HG03196 (cell line): ENCODE results near the gene NXNL1.

Source experiments
- ATAC-seq: cut with Tn5 transposase; IDR thresholded peaks from one replicate; pipeline ENCODE4 v1.9.1; 2021; ENCODE audit not compliant: unreplicated experiment

The NXNL1 gene

GRCh38 chr19:17420475-17420924 is 40.2 kb downstream of the NXNL1 start:
- peak; percentile 38 for ATAC-seq

GRCh38 chr19:17419621-17420474 is 40.9 kb downstream of the NXNL1 start, which contains the start of gene MVB12A:
TSS of gene MVB12A (plus strand) at chr19:17420047. CDS start at chr19:17420136, 89 bp downstream.
- ATAC-seq: peak; percentile 83

- no peak for ATAC-seq
Measured at GRCh38 chr19:17419154-17419620, 41.5 kb downstream of the NXNL1 start.

- ATAC-seq: no peak
Measured at GRCh38 chr19:17418710-17419109, 42.0 kb downstream of the NXNL1 start.

GRCh38 chr19:17415121-17415520 is 45.6 kb downstream of the NXNL1 start:
- no peak for ATAC-seq

- no peak for ATAC-seq
Measured at GRCh38 chr19:17414097-17414496, 46.6 kb downstream of the NXNL1 start.

GRCh38 chr19:17411801-17412200 is 48.9 kb downstream of the NXNL1 start:
- ATAC-seq: no peak

GRCh38 chr19:17409990-17410389 is 50.7 kb downstream of the NXNL1 start:
- ATAC-seq: no peak

GRCh38 chr19:17406887-17407196 is 53.9 kb downstream of the NXNL1 start:
- ATAC-seq: no peak

- ATAC-seq: peak; percentile 14
Measured at GRCh38 chr19:17406046-17406886, 54.5 kb downstream of the NXNL1 start.
